Glomerular endothelial cell (primary cell): ENCODE results near the gene RTKN. TPM values are rescaled to one million over a fixed set of nuclear protein-coding genes. Genes with fewer than 3 reads are reported as not detected.

ENCODE experiments used
- DNase-seq: peaks from one replicate; pipeline ENCODE4 v3.0.0-alpha.2; 2011; ENCODE audit warnings: low read depth, low spot score; ENCODE audit errors: extremely low read depth
- total RNA-seq: library from RNA; depleted of rRNA; stranded (reverse); fragments of >200 nt; gene quantifications from 2 replicates; pipeline ENCODE4 v1.2.3, GENCODE V29; 2015

The RTKN gene
- total RNA-seq, 1 donor from 2014 or later = 14.5 TPM

- no peak for DNase-seq
Observed at GRCh38 chr2:74384051-74384450, 57.7 kb downstream of the RTKN start.

- DNase-seq = no peak
Observed at GRCh38 chr2:74383254-74383653, 58.5 kb downstream of the RTKN start.

GRCh38 chr2:74381751-74382150, 60.0 kb downstream of the RTKN start:
- no peak for DNase-seq

- no peak for DNase-seq
Observed at GRCh38 chr2:74379851-74380789, 61.6 kb downstream of the RTKN start, which contains the start of gene DCTN1. DCTN1 (minus strand) TSS chr2:74380311; CDS start chr2:74380037, 274 bp downstream.

GRCh38 chr2:74378007-74378406, 63.7 kb downstream of the RTKN start:
- no peak for DNase-seq

GRCh38 chr2:74375838-74376237, 65.9 kb downstream of the RTKN start:
- no peak for DNase-seq

Other genes with a start within 250 kb of the RTKN start
- 33.7 and 48.5 TPM in 2 replicates for gene MTHFD2, start 243.3 kb downstream of the RTKN start, total RNA-seq
- gene SLC4A5, start 98.5 kb downstream of the RTKN start, total RNA-seq = 0.10 and 0.18 TPM in 2 replicates
- gene DCTN1, start 61.6 kb downstream of the RTKN start, total RNA-seq = 152 and 167 TPM in 2 replicates
- 0.34 and 0.82 TPM in 2 replicates for gene C2orf81, start 20.3 kb downstream of the RTKN start, total RNA-seq
- 29.1 and 35.6 TPM in 2 replicates for gene WDR54, start 20.2 kb downstream of the RTKN start, total RNA-seq
- gene INO80B, start 13.2 kb upstream of the RTKN start, total RNA-seq = 17.2 and 21.7 TPM in 2 replicates
- 41.0 and 50.8 TPM in 2 replicates for gene WBP1, start 16.5 kb upstream of the RTKN start, total RNA-seq
- 94.6 and 120 TPM in 2 replicates for gene MOGS, start 23.4 kb upstream of the RTKN start, total RNA-seq
- gene MRPL53, start 30.7 kb upstream of the RTKN start, total RNA-seq = 12.7 and 17.0 TPM in 2 replicates
- gene CCDC142, start 41.1 kb upstream of the RTKN start, total RNA-seq = 12.5 and 19.3 TPM in 2 replicates
- gene TTC31, start 41.1 kb upstream of the RTKN start, total RNA-seq = 14.1 and 37.5 TPM in 2 replicates
- gene LBX2, start 57.7 kb upstream of the RTKN start, total RNA-seq = 3.9 and 4.3 TPM in 2 replicates
- gene PCGF1, start 65.8 kb upstream of the RTKN start, total RNA-seq = 10.9 and 14.4 TPM in 2 replicates
- not detected in 2 replicates for gene TLX2, start 72.5 kb upstream of the RTKN start, total RNA-seq
- gene DQX1, start 84.3 kb upstream of the RTKN start, total RNA-seq = not detected in 2 replicates
- 102 and 136 TPM in 2 replicates for gene AUP1, start 87.8 kb upstream of the RTKN start, total RNA-seq
- 30.6 TPM in 2 replicates for gene HTRA2, start 88.0 kb upstream of the RTKN start, total RNA-seq
- gene LOXL3, start 112.0 kb upstream of the RTKN start, total RNA-seq = 1.1 and 2.7 TPM in 2 replicates
- 12.9 and 17.2 TPM in 2 replicates for gene DOK1, start 112.8 kb upstream of the RTKN start, total RNA-seq
- not detected in 2 replicates for gene M1AP, start 206.4 kb upstream of the RTKN start, total RNA-seq
- 8.1 and 11.3 TPM in 2 replicates for gene SEMA4F, start 212.3 kb upstream of the RTKN start, total RNA-seq